ELF-1 (cell line): ENCODE results near the gene ASCL2.
A peak's percentile ranks its signal among the peaks of the same experiment; 100 is the strongest.

Source experiments
- DNase-seq: peaks from one replicate; pipeline ENCODE4 v3.0.0-alpha.2; 2016; ENCODE audit warnings: low read depth, low spot score

ASCL2 gene

GRCh38 chr11:2272946-2273280 lies 2.5 kb upstream of the ASCL2 start:
- DNase-seq = no peak

DNA sequence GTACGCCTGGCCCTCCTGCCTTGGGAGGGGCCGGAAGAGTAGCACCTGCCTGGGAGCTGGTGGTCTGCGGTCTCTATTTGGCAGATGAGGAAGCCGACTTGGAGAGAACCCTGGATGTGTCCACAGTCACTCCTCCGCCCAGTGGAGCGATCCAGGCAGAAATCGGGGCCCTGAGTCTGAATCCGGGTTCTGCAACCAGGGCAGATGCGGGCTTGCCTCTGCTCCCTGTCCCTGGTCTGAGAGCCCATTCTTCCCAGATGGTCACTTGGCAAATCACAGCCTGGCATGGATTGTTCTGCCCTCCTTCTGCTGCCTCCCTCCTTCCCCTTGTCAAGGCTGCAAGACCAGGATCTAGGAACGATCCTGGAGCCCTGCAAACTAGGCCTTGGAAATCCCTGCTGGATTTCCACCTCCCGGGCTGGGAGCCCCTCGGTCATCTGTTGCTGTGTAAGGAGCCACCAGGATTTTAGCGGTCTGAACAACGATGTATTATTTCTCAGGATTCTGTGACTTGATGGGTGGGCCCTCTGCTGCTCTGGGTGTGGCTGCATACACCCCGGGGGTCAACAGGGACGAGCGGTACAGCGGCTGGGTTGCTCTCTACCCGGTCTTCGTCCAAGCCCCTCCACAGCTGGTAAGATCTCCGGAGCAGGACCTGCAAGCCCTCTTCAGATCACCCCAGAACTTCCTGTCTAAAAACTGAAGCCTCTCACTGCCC lies 2.0 kb upstream of the ASCL2 start:
- DNase-seq = no peak

- DNase-seq = peak; percentile 83
Observed at GRCh38 chr11:2271327-2272227, 1.2 kb upstream of the ASCL2 start.

DNA sequence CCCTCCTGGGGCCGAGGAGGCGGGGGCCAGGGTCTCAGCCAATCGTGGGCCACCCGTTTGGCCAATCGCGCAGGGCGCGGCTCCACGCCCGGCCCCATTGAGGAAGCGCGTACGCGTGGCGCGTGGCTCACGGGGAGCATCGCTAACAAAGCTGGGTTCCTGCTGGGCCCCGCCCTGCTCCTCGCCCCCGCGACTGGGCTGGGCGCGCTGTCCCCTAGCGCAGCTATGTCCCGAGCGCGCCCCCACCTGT lies 614 bp upstream of the ASCL2 start:
- no peak for DNase-seq

GRCh38 chr11:2269601-2270321 lies 627 bp downstream of the ASCL2 start:
- DNase-seq = peak; percentile 72

GRCh38 chr11:2268729-2269600 lies 1.4 kb downstream of the ASCL2 start:
- no peak for DNase-seq

- no peak for DNase-seq
Observed at GRCh38 chr11:2267851-2268728, 2.3 kb downstream of the ASCL2 start.

- DNase-seq = no peak
Observed at GRCh38 chr11:2267306-2267850, 3.0 kb downstream of the ASCL2 start.

DNA sequence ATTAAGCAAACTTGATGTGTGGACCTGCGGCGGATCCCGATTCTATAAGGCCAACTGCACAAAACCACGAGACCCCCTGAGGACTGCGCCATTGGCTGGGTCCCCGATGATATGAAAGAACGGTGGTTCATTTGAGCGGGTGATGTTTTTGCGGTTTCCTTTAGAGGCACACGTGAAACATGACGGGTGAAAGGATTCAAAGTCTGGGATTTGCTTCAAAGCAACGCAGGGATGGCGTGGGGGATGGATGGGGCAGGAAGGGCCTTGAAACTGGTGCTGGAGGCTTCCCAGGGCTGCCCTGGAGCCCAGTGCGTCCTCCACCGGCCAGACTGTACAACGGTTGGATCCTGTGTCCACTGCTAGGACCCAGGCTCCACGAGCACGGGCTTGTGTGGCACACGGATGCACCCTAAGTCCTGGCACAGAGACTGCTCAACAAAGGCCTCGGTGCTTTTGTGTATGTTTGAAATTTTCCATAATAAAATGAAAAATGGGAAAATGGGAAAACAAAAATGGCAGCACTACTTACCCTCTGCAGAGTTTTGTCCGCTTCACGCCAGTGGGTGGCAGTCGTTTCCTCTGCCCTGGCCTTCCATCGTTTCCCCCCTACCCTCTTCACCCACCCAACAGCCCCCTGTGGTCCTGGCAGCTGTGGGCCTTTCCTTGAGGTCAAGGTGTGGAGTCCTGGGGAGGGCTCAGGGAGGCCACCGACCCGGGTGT lies 3.6 kb downstream of the ASCL2 start:
- no peak for DNase-seq

GRCh38 chr11:2265854-2266585 lies 4.4 kb downstream of the ASCL2 start:
- no peak for DNase-seq

GRCh38 chr11:2265396-2265795 lies 5.0 kb downstream of the ASCL2 start:
- no peak for DNase-seq

- no peak for DNase-seq
Observed at GRCh38 chr11:2264366-2265053, 5.9 kb downstream of the ASCL2 start.

DNA sequence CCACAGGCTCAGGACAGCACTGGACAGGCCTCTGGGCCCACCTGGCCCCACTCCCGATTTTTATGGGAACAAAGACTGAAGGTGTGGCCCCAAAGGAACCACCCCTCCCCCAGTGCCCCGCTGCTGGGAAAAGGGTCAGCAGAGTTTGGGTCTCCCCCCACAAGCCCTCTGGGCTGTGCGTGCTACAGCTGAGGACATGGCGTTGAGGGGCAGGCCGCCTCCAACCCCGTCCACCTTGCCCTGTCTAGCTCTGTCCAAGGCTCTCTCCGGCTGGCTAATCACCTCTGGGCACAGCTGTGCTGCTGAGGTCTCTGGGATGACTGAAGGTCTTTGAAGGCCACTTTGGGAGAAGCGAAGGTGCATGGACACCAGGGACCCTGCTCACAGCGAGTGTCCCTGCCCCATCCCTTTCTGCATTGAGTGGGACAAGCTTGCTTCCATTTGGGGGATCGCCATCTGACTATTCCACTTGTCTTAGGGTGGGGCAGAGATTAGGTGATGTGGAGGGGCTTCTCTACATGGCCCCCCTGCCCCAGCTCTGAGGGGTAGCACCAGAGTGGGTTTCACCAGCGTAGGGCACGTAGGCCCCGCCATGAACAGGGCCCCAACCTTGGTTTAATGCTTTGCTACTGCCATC lies 6.5 kb downstream of the ASCL2 start:
- DNase-seq = no peak

- DNase-seq = no peak
Observed at GRCh38 chr11:2263071-2263565, 7.3 kb downstream of the ASCL2 start.

DNA sequence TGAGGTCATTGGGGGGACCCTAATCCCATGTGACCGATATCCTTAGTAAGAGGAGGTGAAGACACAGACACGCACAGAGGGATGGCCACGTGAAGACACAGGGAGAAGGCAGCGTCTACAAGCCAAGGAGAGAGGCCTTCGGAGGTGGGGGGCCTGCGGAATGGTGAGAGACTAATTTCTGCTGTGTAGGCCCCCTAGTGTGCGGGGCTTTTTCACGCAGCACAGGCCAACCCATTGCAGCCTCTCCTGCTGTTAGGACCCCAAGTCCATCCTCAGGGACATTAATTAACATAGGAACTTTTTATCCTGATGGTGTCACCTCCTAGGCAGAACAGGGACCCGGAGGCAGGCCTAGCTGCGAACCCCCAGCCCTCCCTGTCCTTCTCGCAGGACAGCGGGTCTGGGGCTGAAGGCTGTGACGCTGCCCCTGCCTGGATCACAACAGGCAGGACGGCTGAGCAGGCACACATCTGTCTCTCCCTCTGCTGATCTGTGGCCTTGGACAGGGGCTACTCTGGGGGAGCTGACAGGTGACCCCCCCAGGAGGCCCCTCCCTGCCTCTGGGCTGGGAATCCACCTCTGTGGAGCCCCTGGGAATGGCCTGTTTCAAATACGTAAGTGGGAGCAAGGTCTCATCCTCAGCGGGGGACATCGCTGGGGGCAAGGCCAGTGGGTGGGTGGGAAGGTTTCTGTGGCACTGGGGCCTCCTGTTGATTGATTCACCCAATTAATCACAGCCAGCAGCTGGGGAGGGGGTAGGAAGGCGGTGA lies 7.9 kb downstream of the ASCL2 start:
- DNase-seq = no peak

GRCh38 chr11:2261436-2262230 lies 8.8 kb downstream of the ASCL2 start:
- no peak for DNase-seq
